Omental fat pad (tissue), 4 donors: ENCODE results near the gene PLCL2. TPM values are rescaled to one million over a fixed set of nuclear protein-coding genes. Genes with fewer than 3 reads are reported as not detected.

ENCODE experiments used
- ATAC-seq: fragments of 150-250 bp; one replicate; pipeline ENCODE4 v1.9.1; 2016; ENCODE audit warnings: mild to moderate bottlenecking, moderate library complexity; ENCODE audit not compliant: low FRiP score
- DNase-seq: peaks from one replicate; pipeline ENCODE4 v3.0.0-alpha.2; 2019; ENCODE audit warnings: low spot score
- total RNA-seq, 4 donors: library from RNA; depleted of rRNA; stranded (reverse); fragments of >200 nt; gene quantifications; one replicate each; pipeline ENCODE4 v1.1.0, GENCODE V29; 2016
- TF ChIP-seq, protein P1 (sequence below), 3 donors: fragments of 450-650 bp; IDR thresholded peaks; one replicate each; pipeline ENCODE4 v1.5.1; 2016 to 2017; ENCODE audit warnings: antibody characterized with exemption in 3 of 3, mild to moderate bottlenecking in 3 of 3, moderate library complexity in 2 of 3

Gene PLCL2
- total RNA-seq, 4 donors from 2014 or later: 10.8 to 28.5 (median 16.3) TPM

DNA sequence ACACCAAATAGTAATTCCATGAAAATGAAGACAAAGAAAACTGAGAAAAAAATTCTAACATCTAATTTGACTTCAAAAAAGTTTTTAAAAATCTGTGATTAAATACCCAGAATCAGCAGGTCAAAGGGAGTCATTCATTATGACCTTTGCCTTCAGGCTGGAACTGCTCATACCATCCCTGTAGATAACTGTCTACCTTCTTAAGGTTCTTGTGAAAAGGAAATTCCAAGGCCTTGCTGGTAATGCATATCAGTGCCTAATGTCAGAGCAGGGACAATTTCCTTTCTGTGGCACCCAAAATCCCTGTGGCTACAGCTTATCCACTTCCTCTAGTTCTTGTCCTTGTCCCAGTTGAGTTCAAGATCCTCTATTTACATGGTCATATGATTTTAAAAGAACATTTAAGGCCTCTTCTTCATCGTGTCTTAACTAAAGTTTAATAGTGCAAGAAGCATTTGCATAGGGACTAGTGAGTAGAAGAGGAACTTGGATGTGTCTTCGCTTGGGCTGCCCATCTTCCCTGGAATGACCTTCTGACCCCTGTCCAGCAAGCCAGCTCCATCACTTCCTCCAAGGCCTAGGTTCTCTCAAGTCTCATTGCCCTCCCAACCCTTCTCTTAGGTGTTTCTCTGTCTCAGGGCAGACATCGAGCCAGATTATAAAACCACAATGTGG lies 8.7 kb upstream of the PLCL2 start:
- DNase-seq (no peak), ATAC-seq (no peak)
- TF ChIP-seq, protein P1, sequence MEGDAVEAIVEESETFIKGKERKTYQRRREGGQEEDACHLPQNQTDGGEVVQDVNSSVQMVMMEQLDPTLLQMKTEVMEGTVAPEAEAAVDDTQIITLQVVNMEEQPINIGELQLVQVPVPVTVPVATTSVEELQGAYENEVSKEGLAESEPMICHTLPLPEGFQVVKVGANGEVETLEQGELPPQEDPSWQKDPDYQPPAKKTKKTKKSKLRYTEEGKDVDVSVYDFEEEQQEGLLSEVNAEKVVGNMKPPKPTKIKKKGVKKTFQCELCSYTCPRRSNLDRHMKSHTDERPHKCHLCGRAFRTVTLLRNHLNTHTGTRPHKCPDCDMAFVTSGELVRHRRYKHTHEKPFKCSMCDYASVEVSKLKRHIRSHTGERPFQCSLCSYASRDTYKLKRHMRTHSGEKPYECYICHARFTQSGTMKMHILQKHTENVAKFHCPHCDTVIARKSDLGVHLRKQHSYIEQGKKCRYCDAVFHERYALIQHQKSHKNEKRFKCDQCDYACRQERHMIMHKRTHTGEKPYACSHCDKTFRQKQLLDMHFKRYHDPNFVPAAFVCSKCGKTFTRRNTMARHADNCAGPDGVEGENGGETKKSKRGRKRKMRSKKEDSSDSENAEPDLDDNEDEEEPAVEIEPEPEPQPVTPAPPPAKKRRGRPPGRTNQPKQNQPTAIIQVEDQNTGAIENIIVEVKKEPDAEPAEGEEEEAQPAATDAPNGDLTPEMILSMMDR (IDR thresholded peaks at IDR 0.05): no peak

GRCh38 chr3:16877505-16877904 lies 7.2 kb upstream of the PLCL2 start:
- no peak for ATAC-seq
- DNase-seq: no peak
- TF ChIP-seq, protein P1 (IDR thresholded peaks at IDR 0.05): no peak

- TF ChIP-seq, protein P1 (IDR thresholded peaks at IDR 0.05): no peak
- ATAC-seq (no peak), DNase-seq (no peak)
Observed at GRCh38 chr3:16877911-16878310, 6.8 kb upstream of the PLCL2 start.

DNA sequence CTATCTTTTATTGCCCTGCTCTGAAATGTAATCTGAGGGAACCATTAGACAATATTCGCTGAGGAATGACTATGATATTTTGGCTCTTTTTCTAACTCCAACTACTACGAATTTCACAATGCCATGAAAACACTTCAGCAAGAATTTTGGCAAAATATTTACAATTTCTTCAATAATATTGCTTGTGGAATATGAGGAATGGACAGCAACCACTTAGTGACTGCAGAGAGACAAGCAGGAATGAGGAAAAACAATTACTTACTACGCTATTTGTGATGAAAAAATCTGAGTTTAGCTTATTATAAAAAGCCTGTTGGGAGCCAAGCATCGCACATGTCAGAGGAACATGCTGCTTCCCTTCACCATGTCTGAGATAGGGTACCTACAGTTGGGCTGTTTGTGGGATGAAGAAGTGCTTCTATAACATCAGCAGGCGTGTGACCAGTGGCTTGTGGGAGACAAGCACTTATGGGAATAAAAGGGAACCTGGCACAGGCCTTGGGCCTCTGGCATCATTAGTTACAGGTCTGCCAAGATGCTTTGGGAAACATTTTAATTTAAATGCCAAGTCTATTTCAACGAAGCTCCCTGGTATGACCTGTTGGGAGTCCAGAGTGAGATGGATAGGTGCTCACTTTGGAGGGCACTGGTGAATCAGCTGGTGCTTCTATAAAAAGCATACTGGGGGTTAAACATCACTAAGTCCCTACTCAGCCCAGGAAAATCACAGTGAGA lies 2.7 kb upstream of the PLCL2 start:
- DNase-seq (no peak), ATAC-seq (peak; percentile 15)
- TF ChIP-seq, protein P1 (IDR thresholded peaks at IDR 0.05): peak in 1 of 3 donors; percentile 9

GRCh38 chr3:16883057-16883722 lies 1.6 kb upstream of the PLCL2 start:
- ATAC-seq (no peak), DNase-seq (no peak)
- TF ChIP-seq, protein P1 (IDR thresholded peaks at IDR 0.05): no peak

GRCh38 chr3:16883723-16884083 lies 1.1 kb upstream of the PLCL2 start:
- TF ChIP-seq, protein P1 (IDR thresholded peaks at IDR 0.05): no peak
- no peak for ATAC-seq
- no peak for DNase-seq
